Testis (tissue), 2 donors: ENCODE data around the gene UPP1.

Experiments
- CTCF ChIP-seq, 3 experiments: fragments of 450-650 bp in 2 of 3; fragments of 200-600 bp in 1 of 3; sonication (generic) in 1 of 3; IDR thresholded peaks; one replicate each; pipeline ENCODE4 v1.5.1; 2016 to 2019; ENCODE audit warnings: antibody characterized with exemption in 3 of 3, mild to moderate bottlenecking in 2 of 3, moderate library complexity in 1 of 3
- POLR2A ChIP-seq: fragments of 450-650 bp; IDR thresholded peaks from one replicate; pipeline ENCODE4 v1.6.1; 2017; ENCODE audit warnings: antibody characterized with exemption, mild to moderate bottlenecking, moderate library complexity

GRCh38 chr7:48052748-48053147, 36.3 kb upstream of the UPP1 start:
- TF ChIP-seq CTCF (IDR thresholded peaks at IDR 0.05) (no peak), POLR2A (no peak)
